ENCODE data around the gene ZBTB20.
A peak's percentile ranks its signal among the peaks of the same experiment; 100 is the strongest.

Gene ZBTB20

GRCh38 chr3:114420072-114420471 is 727.0 kb downstream of the ZBTB20 start:
- H3K9me2 ChIP-seq (replicated peaks; ENCODE audit: insufficient read depth, low read length) = no peaks in the 10 kb centered on the region
- no peak overlapping the region for H3K27ac ChIP-seq (ENCODE audit: low read length)
- no peaks in the 10 kb centered on the region for H3K79me2 ChIP-seq (ENCODE audit: low read length)
- no peaks in the 10 kb centered on the region for H3K36me3 ChIP-seq (replicated peaks; ENCODE audit: insufficient read depth, low read length)
- no peak for TF ChIP-seq EZH2phosphoT487 (IDR thresholded peaks at IDR 0.05; ENCODE audit: low read length)
- no peak for TF ChIP-seq CTCF (IDR thresholded peaks at IDR 0.05; ENCODE audit: low read length)
- no peak for TF ChIP-seq EZH2 (optimal IDR thresholded peaks at IDR 0.05; ENCODE audit: low read depth, low read length)
- H3K4me3 ChIP-seq (ENCODE audit: low read length) = no peak overlapping the region
- H3K9me3 ChIP-seq (replicated peaks; ENCODE audit: insufficient read depth, low read length) = no peaks in the 10 kb centered on the region
- no peak overlapping the region for H2AFZ ChIP-seq (ENCODE audit: low read length)
- H3F3A ChIP-seq (ENCODE audit: insufficient read depth, low read length) = no peaks in the 10 kb centered on the region
- H3K4me2 ChIP-seq (ENCODE audit: low read depth, low read length) = no peak overlapping the region
- H3K9ac ChIP-seq (ENCODE audit: low read length) = no peak overlapping the region
- H3K4me1 ChIP-seq (ENCODE audit: low read length) = no peaks in the 10 kb centered on the region
- H4K20me1 ChIP-seq (ENCODE audit: insufficient read depth, low read length) = no peaks in the 10 kb centered on the region
- DNase-seq = no peak
- H3K27me3 ChIP-seq (replicated peaks; ENCODE audit: insufficient read depth, low read length) = no peaks in the 10 kb centered on the region

GRCh38 chr3:114418724-114419543 is 728.2 kb downstream of the ZBTB20 start:
- Histone ChIP-seq H3K9ac (ENCODE audit: low read length) (no peak overlapping the region), H3K27ac (ENCODE audit: low read length) (no peak overlapping the region), H3K27me3 (replicated peaks; ENCODE audit: insufficient read depth, low read length) (no peaks in the 10 kb centered on the region), H3K4me2 (ENCODE audit: low read depth, low read length) (0 out of 2 replicates have a peak overlapping the region, but pooled peaks have one; percentile 12), H3K9me3 (replicated peaks; ENCODE audit: insufficient read depth, low read length) (no peaks in the 10 kb centered on the region), H3K79me2 (ENCODE audit: low read length) (no peaks in the 10 kb centered on the region), H4K20me1 (ENCODE audit: insufficient read depth, low read length) (no peaks in the 10 kb centered on the region), H3K4me3 (ENCODE audit: low read length) (no peak overlapping the region), H3K4me1 (ENCODE audit: low read length) (no peaks in the 10 kb centered on the region), H3K36me3 (replicated peaks; ENCODE audit: insufficient read depth, low read length) (no peaks in the 10 kb centered on the region), H2AFZ (ENCODE audit: low read length) (no peak overlapping the region), H3K9me2 (replicated peaks; ENCODE audit: insufficient read depth, low read length) (no peaks in the 10 kb centered on the region), H3F3A (ENCODE audit: insufficient read depth, low read length) (no peaks in the 10 kb centered on the region)
- peak; percentile 72 for DNase-seq
- TF ChIP-seq CTCF (IDR thresholded peaks at IDR 0.05; ENCODE audit: low read length) (peak; percentile 85), EZH2 (optimal IDR thresholded peaks at IDR 0.05; ENCODE audit: low read depth, low read length) (no peak)

GRCh38 chr3:114418107-114418506 is 729.0 kb downstream of the ZBTB20 start:
- Histone ChIP-seq H4K20me1 (ENCODE audit: insufficient read depth, low read length) (no peaks in the 10 kb centered on the region), H3K36me3 (replicated peaks; ENCODE audit: insufficient read depth, low read length) (no peaks in the 10 kb centered on the region), H3K4me1 (ENCODE audit: low read length) (no peaks in the 10 kb centered on the region), H3K9ac (ENCODE audit: low read length) (no peak overlapping the region), H3K4me3 (ENCODE audit: low read length) (no peak overlapping the region), H3K79me2 (ENCODE audit: low read length) (no peaks in the 10 kb centered on the region), H3K27me3 (replicated peaks; ENCODE audit: insufficient read depth, low read length) (no peaks in the 10 kb centered on the region), H3K4me2 (ENCODE audit: low read depth, low read length) (0 out of 2 replicates have a peak overlapping the region, but pooled peaks have one; percentile 12), H2AFZ (ENCODE audit: low read length) (no peak overlapping the region), H3F3A (ENCODE audit: insufficient read depth, low read length) (no peaks in the 10 kb centered on the region), H3K9me3 (replicated peaks; ENCODE audit: insufficient read depth, low read length) (no peaks in the 10 kb centered on the region), H3K27ac (ENCODE audit: low read length) (no peak overlapping the region), H3K9me2 (replicated peaks; ENCODE audit: insufficient read depth, low read length) (no peaks in the 10 kb centered on the region)
- TF ChIP-seq CTCF (IDR thresholded peaks at IDR 0.05; ENCODE audit: low read length) (no peak), EZH2phosphoT487 (IDR thresholded peaks at IDR 0.05; ENCODE audit: low read length) (no peak), EZH2 (optimal IDR thresholded peaks at IDR 0.05; ENCODE audit: low read depth, low read length) (no peak)
- DNase-seq = no peak

Data from MM.1S (cell line).